Activated T-helper 1 cell treated with Interleukin-2 at 50 U/mL for 16 hours (primary cell): ENCODE data around the gene GYG2.
A peak's percentile ranks its signal among the peaks of the same experiment; 100 is the strongest.
"Not testable (repeated sequence)": the region's sequence is repeated elsewhere in the genome, so short reads cannot be mapped to it uniquely, and the experiment has no call there.

Source experiments
- DNase-seq: peaks from one replicate; pipeline ENCODE4 v3.0.0-alpha.2; 2020; ENCODE audit warnings: low read depth

The GYG2 gene

DNA sequence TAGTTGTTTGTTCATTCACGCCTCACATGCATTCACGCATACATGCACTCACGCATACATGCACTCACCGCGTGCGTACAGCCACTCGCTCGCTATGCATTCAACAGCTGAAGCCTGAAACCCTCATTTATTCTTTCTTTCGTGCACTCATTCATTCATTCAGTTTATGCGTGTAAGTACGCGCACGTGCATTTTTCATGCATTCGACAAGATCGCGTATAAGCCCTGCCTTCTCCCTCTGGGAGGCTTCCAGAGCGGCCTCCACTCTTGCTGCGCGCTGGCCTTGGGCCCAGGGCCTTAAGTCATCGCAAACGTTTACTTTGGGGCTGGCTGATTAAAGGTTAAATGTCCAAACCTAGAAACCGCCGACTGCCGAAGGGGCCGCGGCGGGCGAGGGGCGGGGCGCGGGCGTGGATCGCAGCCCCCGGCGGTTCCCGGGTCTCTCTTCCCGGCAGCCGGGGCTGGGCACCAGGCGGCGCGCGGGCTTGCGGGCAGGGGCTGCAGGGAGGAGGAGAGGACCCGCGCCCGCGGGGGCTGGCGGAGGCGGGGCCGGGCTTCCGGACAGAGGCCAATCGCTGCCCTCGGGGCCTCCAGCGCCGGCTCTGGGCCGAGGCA lies at the start of gene GYG2:
Gene GYG2, plus strand, starts transcription at position 587 of the 615 bp plus-strand sequence. CDS start 1,259 bp downstream, outside the sequence.
- DNase-seq = no peak

GRCh38 chrX:2780472-2781225 lies 48.1 kb upstream of the GYG2 start:
- not testable (repeated sequence) for DNase-seq

DNA sequence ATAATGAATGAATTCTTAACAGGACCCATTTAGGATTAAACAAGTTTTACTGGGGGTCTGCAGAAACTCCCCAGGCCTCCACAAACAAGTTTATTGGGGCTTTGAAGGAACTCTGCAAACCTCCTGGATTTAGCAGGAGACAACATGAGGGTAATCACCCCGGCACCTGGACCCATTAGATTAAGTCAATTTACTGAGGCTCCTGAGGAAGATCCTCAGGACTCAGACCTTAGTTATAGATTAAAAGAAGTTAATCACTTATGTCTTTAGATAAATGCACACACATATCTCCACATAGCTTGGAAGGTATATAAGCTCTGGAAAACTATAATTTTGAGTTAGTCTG lies 47.5 kb upstream of the GYG2 start:
- DNase-seq = no peak

DNA sequence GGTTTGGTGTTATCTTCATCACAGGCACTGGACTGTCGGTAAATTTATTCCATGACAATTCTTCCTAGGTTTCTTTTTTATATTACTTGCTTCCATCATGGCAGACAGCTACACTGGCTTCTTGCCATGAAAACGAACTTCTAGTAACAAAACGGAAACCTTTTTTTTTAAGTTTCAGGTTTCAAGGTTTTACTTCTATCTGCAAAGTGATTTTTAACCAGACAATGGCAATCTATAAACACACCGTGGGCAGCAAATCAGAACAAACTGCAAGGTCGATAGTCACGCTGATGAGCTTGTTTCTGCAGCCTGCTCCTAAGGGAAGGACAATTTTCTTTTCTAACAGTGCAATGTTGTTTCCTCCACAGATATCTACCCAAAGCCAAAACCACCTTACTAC lies 47.0 kb upstream of the GYG2 start:
- DNase-seq = no peak

DNA sequence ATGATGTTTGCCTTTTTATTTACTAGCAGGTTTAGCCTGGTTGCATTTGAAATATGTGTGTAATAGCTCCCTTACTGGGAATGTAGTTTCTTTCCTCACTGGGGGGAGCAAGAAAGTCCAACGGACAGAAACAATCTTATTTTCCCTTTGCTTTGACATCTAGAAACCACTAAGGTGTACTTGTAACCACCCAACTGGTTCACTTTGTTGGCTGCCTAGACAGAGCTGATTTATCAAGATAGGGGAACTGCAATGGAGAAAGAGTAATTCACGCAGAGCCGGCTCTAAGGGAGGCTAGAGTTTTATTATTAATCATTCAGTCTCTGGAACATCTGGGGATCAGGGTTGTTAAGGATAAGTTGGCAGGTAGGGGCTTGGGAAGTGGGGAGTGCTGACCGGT lies 46.6 kb upstream of the GYG2 start:
- no peak for DNase-seq

- DNase-seq = no peak
Observed at GRCh38 chrX:2782778-2783177, 46.0 kb upstream of the GYG2 start.

DNA sequence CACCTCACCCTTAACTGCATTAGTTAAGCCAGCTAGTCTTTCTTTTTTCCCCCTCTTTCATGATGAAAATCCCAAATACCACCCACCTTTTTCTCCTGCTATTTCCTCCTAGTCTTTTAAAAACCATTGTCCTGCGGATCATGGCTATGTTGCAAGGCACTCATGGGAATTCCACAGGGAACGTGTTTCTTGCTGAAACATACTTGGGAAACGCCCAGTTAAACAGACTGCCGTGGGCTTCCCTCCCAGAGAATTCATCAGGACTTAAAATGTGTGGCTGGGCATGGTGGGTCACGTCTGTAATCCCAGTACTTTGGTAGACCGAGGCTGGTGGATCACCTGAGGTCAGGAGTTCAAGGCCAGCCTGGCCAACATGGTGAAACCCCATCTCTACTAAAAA lies 44.7 kb upstream of the GYG2 start:
- no peak for DNase-seq

- no peak for DNase-seq
Observed at GRCh38 chrX:2785538-2785937, 43.2 kb upstream of the GYG2 start.

GRCh38 chrX:2788980-2789379 lies 39.8 kb upstream of the GYG2 start:
- DNase-seq = no peak

- DNase-seq = no peak
Observed at GRCh38 chrX:2789569-2789968, 39.2 kb upstream of the GYG2 start.

DNA sequence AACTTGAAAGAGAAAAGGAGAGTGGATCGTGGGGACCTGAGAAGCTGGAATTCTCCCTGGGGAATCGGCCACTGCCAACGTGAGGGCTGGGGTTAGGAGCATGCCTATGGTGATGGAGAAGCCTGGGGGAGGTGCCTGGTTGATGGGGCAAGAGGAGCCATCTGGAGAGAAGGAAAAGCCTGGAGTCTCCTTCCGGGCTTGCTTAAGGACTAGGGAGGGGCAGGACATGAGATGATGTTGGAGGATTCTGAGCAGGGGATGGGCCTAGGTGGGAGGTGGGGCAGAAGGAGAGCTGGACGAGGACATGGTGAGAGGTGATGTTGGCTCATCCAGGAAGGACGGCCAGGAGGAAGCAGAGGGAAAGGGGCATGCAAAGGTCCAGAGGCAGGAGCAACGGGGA lies 35.0 kb upstream of the GYG2 start:
- DNase-seq = no peak

- no peak for DNase-seq
Observed at GRCh38 chrX:2794336-2794735, 34.4 kb upstream of the GYG2 start.

DNA sequence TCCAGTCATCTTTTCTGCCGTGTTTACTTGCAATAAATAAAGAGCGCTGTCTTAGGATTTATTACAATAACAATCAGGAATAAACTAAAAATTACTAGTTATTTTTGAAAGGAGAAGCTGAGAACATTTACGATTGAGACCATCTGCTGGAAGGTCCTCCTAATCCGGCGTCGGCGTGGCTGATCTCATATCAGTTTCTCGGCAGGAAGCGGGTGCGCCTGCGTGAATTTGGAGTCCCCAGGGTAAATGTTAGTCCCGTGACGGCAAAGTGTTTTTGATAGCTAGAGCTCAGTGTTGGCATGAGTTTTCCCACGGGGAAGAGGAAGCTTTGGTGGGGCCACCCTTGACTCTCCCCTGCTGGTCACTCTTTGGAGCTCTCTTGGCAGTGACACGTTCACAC lies 31.9 kb upstream of the GYG2 start:
- not testable (repeated sequence) for DNase-seq

DNA sequence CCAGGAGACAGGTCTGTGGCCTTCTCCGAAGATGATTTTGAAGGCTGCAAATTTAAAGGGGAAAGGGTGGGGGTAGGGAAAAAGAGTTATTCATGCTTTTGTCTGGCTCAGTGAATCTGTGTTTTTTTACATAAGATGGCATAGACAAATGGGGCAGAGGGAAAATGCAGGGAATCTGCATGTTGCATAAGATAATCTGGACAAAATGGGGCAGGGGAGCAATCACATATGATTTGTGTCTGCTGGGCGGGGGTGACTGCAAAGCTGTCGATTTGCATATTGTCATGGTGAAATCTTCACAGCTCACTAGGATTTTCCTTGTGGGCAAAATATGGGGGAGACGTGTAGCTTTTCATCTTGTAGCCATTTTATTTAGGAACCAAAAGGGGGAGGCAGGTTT lies 29.4 kb upstream of the GYG2 start:
- DNase-seq = no peak

DNA sequence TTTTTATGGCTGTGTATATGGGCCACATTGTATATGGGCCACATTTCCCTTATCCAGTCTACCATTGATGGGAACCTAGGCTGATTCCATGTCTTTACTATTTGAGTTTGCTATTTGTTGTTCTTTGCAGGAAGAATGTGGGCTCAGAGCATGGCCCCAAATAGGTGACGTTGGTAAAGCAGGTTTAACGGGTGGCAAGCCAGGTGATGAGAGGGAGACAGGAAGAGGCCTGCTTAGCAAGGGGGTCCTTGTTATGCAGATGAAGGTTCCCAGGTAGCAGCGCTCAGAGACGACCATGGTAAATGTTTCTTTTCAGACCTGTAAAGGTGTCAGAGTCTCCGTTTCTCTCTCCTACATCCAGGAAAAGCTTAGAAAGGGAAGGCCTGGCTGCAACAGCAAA lies 28.8 kb upstream of the GYG2 start:
- not testable (repeated sequence) for DNase-seq

DNA sequence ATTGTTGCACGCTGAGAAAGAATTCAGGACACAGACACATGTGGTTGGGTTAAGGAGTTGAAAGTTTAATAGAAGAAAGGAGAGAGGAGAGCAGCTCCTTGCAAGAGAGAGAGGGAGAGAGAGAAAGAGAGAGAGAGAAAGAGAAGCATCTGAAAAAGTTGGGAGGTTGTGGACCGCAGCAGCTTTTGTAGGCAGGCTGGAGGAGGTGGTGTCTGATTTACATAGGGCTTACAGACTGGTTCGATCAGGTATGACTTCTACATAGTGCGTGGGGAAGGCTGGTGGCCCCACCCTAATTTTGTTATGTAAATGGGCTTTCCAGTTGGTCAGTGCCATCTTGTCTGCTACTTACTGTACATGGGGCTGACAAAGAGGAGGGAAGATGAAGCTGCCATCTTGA lies 27.5 kb upstream of the GYG2 start:
- DNase-seq = no peak

- DNase-seq = not testable (repeated sequence)
Observed at GRCh38 chrX:2802376-2803090, 26.2 kb upstream of the GYG2 start.

- DNase-seq = not testable (repeated sequence)
Observed at GRCh38 chrX:2803486-2803885, 25.2 kb upstream of the GYG2 start.

DNA sequence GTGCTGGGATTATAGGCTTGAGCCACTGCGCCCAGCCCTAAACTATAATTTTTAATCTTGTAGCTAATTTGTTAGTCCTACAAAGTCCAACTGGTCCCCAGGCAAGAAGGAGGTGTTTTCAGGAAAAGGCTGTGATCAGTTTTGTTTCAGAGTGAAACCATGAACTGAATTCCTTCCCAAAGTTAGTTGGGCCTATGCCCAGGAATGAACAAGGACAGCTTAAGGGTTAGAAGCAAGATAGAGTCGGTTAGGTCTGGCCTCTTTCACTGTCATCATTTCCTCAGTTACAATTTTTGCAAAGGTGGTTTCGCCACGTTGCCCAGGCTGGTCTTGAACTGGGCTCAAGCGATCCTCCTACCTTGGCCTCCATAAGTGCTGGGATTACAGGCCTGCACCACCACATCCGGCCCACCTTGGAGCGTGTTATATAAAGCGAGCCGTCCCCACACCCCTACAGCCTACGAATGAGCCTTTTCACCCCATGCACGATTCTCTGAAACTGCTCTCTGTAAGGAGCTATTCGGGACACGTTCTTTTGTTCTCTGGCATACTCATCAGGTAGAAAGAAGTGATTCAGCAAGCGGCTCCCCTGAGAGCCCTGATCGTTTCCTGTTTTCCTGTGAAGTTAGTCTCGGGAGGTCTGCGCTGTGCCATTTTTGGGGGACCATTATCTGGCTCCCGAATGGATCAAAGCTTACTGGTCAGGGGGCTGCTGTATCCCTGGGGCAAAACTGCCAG lies 24.5 kb upstream of the GYG2 start:
- DNase-seq = not testable (repeated sequence)

- DNase-seq = not testable (repeated sequence)
Observed at GRCh38 chrX:2804858-2805257, 23.9 kb upstream of the GYG2 start.

GRCh38 chrX:2811271-2811670 lies 17.5 kb upstream of the GYG2 start:
- no peak for DNase-seq

DNA sequence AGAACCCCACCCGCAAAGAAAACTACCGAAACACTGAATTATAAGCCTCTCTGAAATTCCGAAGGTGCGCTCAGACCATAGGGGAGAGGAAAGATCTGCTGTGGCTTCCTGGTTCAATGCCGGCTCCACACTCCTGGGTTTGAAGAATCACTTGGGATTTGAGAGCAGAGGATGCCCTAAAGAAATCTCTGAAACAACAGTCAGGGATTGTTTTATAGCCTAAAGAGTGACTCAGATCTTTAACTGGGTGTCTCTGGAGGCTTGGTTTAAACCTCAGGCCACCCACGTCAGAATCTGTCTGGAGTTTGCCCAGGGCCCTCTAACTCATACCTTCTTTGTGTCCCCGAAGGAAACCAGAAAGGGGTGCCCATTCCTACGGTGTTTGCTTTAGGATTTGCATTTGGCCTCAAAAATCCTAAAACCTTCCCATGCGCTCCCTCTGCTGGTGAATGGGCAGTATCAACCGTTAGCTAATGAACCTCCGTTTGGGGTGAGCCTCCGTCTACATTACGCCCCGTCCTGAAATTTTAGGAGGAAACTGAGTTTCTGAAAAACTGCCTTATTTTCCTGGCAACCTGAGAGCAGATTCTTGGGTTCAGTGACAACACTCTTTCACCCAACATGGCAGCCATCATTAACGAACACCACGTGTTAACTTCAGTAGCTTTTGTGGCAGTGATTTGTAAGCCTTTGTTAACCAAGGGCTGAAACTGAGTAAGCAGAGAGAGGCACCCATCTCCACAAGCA lies 16.4 kb upstream of the GYG2 start:
- peak; percentile 17 for DNase-seq
